ENCODE results near the gene PPFIBP1.

- TF ChIP-seq CTCF (IDR thresholded peaks at IDR 0.05) = no peak
- no peak for TF ChIP-seq POLR2A (IDR thresholded peaks at IDR 0.05)
- TF ChIP-seq POLR2AphosphoS5 (IDR thresholded peaks at IDR 0.05) = no peak
These were observed 42.2 kb downstream of the PPFIBP1 start for GRCh38 chr12:27566159-27566558.

All from suprapubic skin (tissue), 4 donors.